Stimulated activated CD4-positive, alpha-beta T cell treated with anti-CD3 and anti-CD28 coated beads, Interleukin-12 subunit alpha, Interleukin-12 subunit beta, amount 100 ng/mL, for 4 hours (primary cell): ENCODE measurements around the gene HYDIN.
"Not testable (repeated sequence)": the region's sequence is repeated elsewhere in the genome, so short reads cannot be mapped to it uniquely, and the experiment has no call there.

ENCODE experiments used
- DNase-seq: peaks from one replicate; pipeline ENCODE4 v3.0.0-alpha.2; 2020

The HYDIN gene

GRCh38 chr16:70987019-70987715 is 243.4 kb downstream of the HYDIN start:
- not testable (repeated sequence) for DNase-seq

- not testable (repeated sequence) for DNase-seq
Observed at GRCh38 chr16:70984675-70985074, 245.8 kb downstream of the HYDIN start.

GRCh38 chr16:70968332-70968731 is 262.2 kb downstream of the HYDIN start:
- DNase-seq: not testable (repeated sequence)

- DNase-seq: not testable (repeated sequence)
Observed at GRCh38 chr16:70960169-70960568, 270.4 kb downstream of the HYDIN start.

- DNase-seq: not testable (repeated sequence)
Observed at GRCh38 chr16:70954922-70955321, 275.6 kb downstream of the HYDIN start.

- DNase-seq: not testable (repeated sequence)
Observed at GRCh38 chr16:70953824-70954223, 276.7 kb downstream of the HYDIN start.

- not testable (repeated sequence) for DNase-seq
Observed at GRCh38 chr16:70943551-70943950, 287.0 kb downstream of the HYDIN start.

GRCh38 chr16:70939690-70940359 is 290.7 kb downstream of the HYDIN start:
- DNase-seq: not testable (repeated sequence)

- DNase-seq: not testable (repeated sequence)
Observed at GRCh38 chr16:70936781-70937525, 293.6 kb downstream of the HYDIN start.

GRCh38 chr16:70935325-70935724 is 295.2 kb downstream of the HYDIN start:
- DNase-seq: not testable (repeated sequence)

GRCh38 chr16:70933746-70934145 is 296.8 kb downstream of the HYDIN start:
- DNase-seq: not testable (repeated sequence)

GRCh38 chr16:70930757-70931156 is 299.8 kb downstream of the HYDIN start:
- not testable (repeated sequence) for DNase-seq

- DNase-seq: not testable (repeated sequence)
Observed at GRCh38 chr16:70922164-70922563, 308.4 kb downstream of the HYDIN start.

GRCh38 chr16:70920661-70921060 is 309.9 kb downstream of the HYDIN start:
- not testable (repeated sequence) for DNase-seq

- DNase-seq: not testable (repeated sequence)
Observed at GRCh38 chr16:70888208-70888607, 342.3 kb downstream of the HYDIN start.

- not testable (repeated sequence) for DNase-seq
Observed at GRCh38 chr16:70884652-70885051, 345.9 kb downstream of the HYDIN start.

GRCh38 chr16:70882311-70882710 is 348.2 kb downstream of the HYDIN start:
- DNase-seq: not testable (repeated sequence)

- DNase-seq: not testable (repeated sequence)
Observed at GRCh38 chr16:70877895-70878294, 352.6 kb downstream of the HYDIN start.

GRCh38 chr16:70876442-70876841 is 354.1 kb downstream of the HYDIN start:
- not testable (repeated sequence) for DNase-seq

GRCh38 chr16:70864698-70865097 is 365.8 kb downstream of the HYDIN start:
- DNase-seq: not testable (repeated sequence)

- DNase-seq: not testable (repeated sequence)
Observed at GRCh38 chr16:70861996-70862395, 368.5 kb downstream of the HYDIN start.

- not testable (repeated sequence) for DNase-seq
Observed at GRCh38 chr16:70851299-70851698, 379.2 kb downstream of the HYDIN start.

- DNase-seq: not testable (repeated sequence)
Observed at GRCh38 chr16:70823498-70824118, 406.9 kb downstream of the HYDIN start.
